Activated naive CD4-positive, alpha-beta T cell treated with anti-CD3 and anti-CD28 coated beads, Interleukin-2, amount 10 ng/mL, durations not matched to agents 5 hours and 36 hours (primary cell): Measurements from ENCODE around the gene C19orf25. TPM values are rescaled to one million over a fixed set of nuclear protein-coding genes. Genes with fewer than 3 reads are reported as not detected.

ENCODE experiments used
- total RNA-seq, 2 experiments: library from RNA; stranded (reverse); gene quantifications; one replicate each; pipeline ENCODE4 v1.2.3, GENCODE V29; 2021

Gene C19orf25
- total RNA-seq = 10 to 100 TPM; 33.2 to 35.7 TPM

DNA sequence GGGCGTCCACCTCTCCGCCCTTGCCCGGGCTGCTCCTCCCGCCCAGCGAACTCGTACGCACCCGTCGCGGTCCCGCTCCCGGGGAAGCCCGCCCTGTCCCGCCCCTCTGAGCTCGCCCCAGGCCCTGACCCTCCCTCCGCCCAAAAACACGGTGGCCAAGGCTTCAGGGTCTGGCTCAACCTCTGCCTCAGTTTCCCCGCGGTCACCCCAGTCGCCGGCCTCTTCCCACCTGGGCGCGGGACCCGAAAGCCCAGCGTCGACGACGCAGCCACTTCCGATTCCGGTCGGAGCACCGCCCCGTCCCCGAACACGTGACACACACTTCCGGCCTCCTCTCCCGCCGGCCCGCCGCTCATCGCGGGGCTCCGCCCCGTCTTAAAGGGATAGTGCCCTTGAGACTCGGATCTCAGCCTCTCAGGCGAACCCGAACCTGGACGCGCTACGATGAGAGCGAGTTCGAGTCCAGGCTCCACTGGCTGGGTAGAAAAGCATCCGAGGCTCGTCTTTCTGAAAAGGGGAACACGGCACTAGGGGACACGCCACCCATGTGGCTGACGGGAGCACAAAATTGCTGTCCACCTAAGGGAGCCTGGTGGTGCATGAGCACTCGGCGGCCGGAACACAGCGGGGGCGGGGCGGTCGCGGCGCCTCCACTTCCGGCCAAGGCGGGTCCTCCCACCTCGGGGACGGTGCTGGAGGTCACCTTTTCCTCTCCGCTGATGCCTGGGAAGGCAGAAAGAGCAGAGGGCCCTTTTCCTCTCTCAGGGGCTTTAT is at the start of gene C19orf25:
Gene C19orf25 (minus strand): TSS at position 282 of the 774 bp plus-strand sequence. CDS start 312 bp downstream, outside the sequence.

GRCh38 chr19:1523412-1524286 is 44.6 kb upstream of the C19orf25 start, which contains the start of gene PLK5:
Gene PLK5, plus strand, starts transcription at chr19:1524077. Its CDS starts 2,920 bp downstream, at chr19:1526997.

DNA sequence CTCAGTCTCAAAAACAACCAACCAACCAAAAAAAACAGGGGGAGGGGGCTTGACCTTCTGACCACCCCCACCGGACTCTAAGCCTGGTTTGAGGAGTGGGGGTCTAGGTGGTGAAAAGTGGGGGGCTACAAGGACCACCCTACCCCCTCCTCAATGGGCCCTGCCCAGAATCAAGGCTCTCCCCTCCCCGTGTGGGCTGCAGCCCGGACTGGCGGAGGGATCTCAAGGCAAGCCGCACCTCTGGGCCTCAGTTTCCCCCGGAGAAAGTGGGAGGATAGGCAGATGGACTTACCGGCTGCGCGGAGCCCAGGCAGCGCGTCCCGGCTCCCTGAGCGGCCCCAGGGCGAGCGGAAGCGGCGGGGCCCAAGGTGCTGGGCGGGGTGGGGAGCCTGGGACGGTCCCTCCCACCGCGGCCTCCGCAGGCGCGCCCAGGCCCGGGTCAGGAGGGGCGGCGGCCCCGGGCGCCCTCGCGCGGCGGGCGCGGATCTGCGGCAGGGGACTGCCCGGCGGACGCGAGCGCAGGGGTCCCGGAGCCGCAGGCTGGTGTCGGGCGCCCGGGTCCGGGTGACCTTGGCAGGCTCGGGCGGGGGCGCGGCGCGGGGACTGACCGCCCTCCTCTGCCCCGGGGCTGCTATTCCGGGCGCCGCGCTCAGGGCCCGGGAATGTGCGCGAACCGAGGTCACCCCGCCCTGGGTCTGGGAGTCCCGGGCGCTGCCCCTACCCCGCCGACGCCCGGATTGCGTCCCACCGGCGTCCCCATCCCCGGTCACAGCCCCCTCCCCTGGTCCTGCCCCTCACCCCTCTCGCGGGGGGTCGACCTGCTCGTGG is 33.9 kb upstream of the C19orf25 start, which contains the start of gene ADAMTSL5:
Gene ADAMTSL5 (minus strand): TSS at position 349 of the 828 bp plus-strand sequence. CDS start 2,076 bp downstream, outside the sequence.

GRCh38 chr19:1491114-1491848 is 12.3 kb upstream of the C19orf25 start, which contains the start of gene REEP6:
Gene REEP6, plus strand, starts transcription at chr19:1491181. Its CDS starts 89 bp downstream, at chr19:1491270.

DNA sequence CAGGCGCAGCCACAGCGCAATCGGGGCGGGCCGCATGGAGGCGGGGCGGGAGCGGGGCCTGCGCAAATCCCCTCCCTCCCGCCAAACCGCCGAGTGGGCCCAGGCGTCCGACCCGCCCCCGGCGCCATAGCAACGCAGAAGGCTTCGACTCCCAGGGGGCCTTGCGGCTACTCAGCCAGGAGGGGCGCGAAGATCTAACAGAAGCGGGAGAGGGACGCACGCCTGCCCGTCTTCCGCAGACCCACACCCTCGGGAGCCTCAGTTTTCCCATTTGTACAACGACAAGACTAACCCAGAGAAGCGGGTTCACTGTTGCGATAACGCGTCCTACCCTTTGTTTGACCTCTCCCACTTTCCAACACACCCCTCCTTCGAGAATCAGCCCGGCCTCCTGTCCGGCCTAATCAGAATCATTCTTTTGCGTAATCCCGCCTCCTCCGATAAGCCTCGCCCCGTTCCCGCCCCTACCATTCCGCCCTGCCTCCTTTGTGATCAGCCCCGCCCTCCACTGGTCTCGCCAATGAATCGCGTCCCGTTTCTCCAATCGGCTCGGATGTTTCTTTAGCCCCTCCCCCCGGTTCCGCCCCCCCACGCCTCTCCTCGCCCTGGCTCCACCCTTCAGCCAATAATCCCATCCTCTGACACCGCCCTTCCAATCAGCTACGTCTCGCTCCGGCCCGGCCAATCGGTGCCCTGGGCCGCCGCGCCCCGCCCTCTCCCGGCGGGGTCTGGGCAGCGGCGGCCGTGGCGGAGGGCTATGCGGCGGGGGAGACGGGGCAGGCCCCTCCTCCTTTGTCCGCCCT is 11.5 kb upstream of the C19orf25 start, which contains the start of gene PCSK4:
Gene PCSK4 (minus strand): TSS at position 40 of the 803 bp plus-strand sequence. CDS start 4 bp downstream, at position 36.

GRCh38 chr19:1449467-1450442 is 29.3 kb downstream of the C19orf25 start, which contains the start of gene APC2:
Gene APC2, plus strand, starts transcription at chr19:1450121. Its CDS starts 2,881 bp downstream, at chr19:1453002.

GRCh38 chr19:1438035-1438932 is 40.7 kb downstream of the C19orf25 start, which contains the start of gene RPS15:
Gene RPS15, plus strand, starts transcription at chr19:1438396. Its CDS starts 30 bp downstream, at chr19:1438426.

Other genes with a start within 250 kb of the C19orf25 start
- under 1 TPM; 0.08 to 0.10 TPM for gene CBARP, start 241.2 kb downstream of the C19orf25 start, total RNA-seq
- 100 to 1,000 TPM; 156 TPM for gene ATP5F1D, start 237.5 kb downstream of the C19orf25 start, total RNA-seq
- 10 to 100 TPM; 60.2 to 62.3 TPM for gene MIDN, start 230.6 kb downstream of the C19orf25 start, total RNA-seq
- gene CIRBP, start 209.9 kb downstream of the C19orf25 start, total RNA-seq = 100 to 1,000 TPM; 220 to 233 TPM
- gene FAM174C, start 203.7 kb downstream of the C19orf25 start, total RNA-seq = 10 to 100 TPM; 50.5 to 51.2 TPM
- gene EFNA2, start 193.3 kb downstream of the C19orf25 start, total RNA-seq = not detected
- 10 to 100 TPM; 88.7 to 89.9 TPM for gene NDUFS7, start 95.3 kb downstream of the C19orf25 start, total RNA-seq
- 10 to 100 TPM; 19.1 to 20.8 TPM for gene GAMT, start 77.7 kb downstream of the C19orf25 start, total RNA-seq
- gene DAZAP1, start 71.6 kb downstream of the C19orf25 start, total RNA-seq = 100 to 1,000 TPM; 185 to 188 TPM
- gene RPS15, start 40.8 kb downstream of the C19orf25 start, total RNA-seq = 1,000 to 10,000 TPM; 1,627 to 1,683 TPM
- under 1 TPM in 1 of 2 experiments, not detected in 1; 0.15 TPM for gene APC2, start 29.1 kb downstream of the C19orf25 start, total RNA-seq
- gene PCSK4, start 11.1 kb upstream of the C19orf25 start, total RNA-seq = 1 to 10 TPM; 2.9 to 4.5 TPM
- gene REEP6, start 12.0 kb upstream of the C19orf25 start, total RNA-seq = 1 to 10 TPM; 1.5 to 1.6 TPM
- 1 to 10 TPM; 5.0 to 8.1 TPM for gene ADAMTSL5, start 33.8 kb upstream of the C19orf25 start, total RNA-seq
- not detected for gene PLK5, start 44.9 kb upstream of the C19orf25 start, total RNA-seq
- gene MEX3D, start 89.1 kb upstream of the C19orf25 start, total RNA-seq = 10 to 100 TPM in 1 of 2 experiments, 1 to 10 TPM in 1; 9.6 to 10.0 TPM
- gene MBD3, start 113.7 kb upstream of the C19orf25 start, total RNA-seq = 10 to 100 TPM; 74.6 to 76.7 TPM
- 100 to 1,000 TPM; 151 to 175 TPM for gene UQCR11, start 126.2 kb upstream of the C19orf25 start, total RNA-seq
- gene TCF3, start 173.4 kb upstream of the C19orf25 start, total RNA-seq = 10 to 100 TPM; 82.3 to 89.9 TPM